Esophagus squamous epithelium (tissue), 4 donors: ENCODE measurements around the gene BMF.

Experiments
- CTCF ChIP-seq, 6 experiments: fragments of 450-650 bp in 4 of 6; fragments of 200-600 bp in 2 of 6; sonication (generic) in 2 of 6; IDR thresholded peaks; one replicate each; pipeline ENCODE4 v1.5.1; 2016 to 2019; ENCODE audit warnings: antibody characterized with exemption in 6 of 6, mild to moderate bottlenecking in 4 of 6, moderate library complexity in 4 of 6
- POLR2A ChIP-seq, 4 donors: fragments of 450-650 bp; IDR thresholded peaks; one replicate each; pipeline ENCODE4 v1.6.1; 2017; ENCODE audit warnings: antibody characterized with exemption in 4 of 4, mild to moderate bottlenecking in 4 of 4, moderate library complexity in 3 of 4

- TF ChIP-seq CTCF (IDR thresholded peaks at IDR 0.05) (no peak), POLR2A (IDR thresholded peaks at IDR 0.05) (no peak)
These were observed 43.3 kb upstream of the BMF start for GRCh38 chr15:40151991-40152390.
